PC-3 (cell line): ENCODE results near the gene ACOX1. TPM values are rescaled to one million over a fixed set of nuclear protein-coding genes. Genes with fewer than 3 reads are reported as not detected.

Experiments used
- ATAC-seq: fragments of 200-7000 bp; cut with Tn5 transposase; 2 replicates; pipeline ENCODE4 v1.9.1; 2020; ENCODE audit warnings: mild to moderate bottlenecking, moderate library complexity
- BruUV-seq: library from RNA; stranded (reverse); fragments of 400-500 nt; replicated peaks from 2 replicates; lab custom pipeline; 2021; lab: Mats Ljungman, UMichigan
- CTCF ChIA-PET: fragments of 300-600 bp; sonication (Branson Sonifier 250); formaldehyde crosslinking; loops from one replicate; lab custom pipeline; 2022; ENCODE audit warnings: antibody characterized with exemption; lab: Charles Lee
- POLR2A ChIA-PET: fragments of 300-600 bp; sonication (Branson Sonifier 250); formaldehyde crosslinking; loops from one replicate; lab custom pipeline; 2022; ENCODE audit warnings: antibody characterized with exemption; ENCODE audit not compliant: unreplicated experiment; lab: Charles Lee
- DNase-seq: peaks from one replicate; pipeline ENCODE4 v3.0.0-alpha.2; 2015
- H2AFZ ChIP-seq: fragments of 300-600 bp; sonication (generic); 2 replicates; pipeline ENCODE4 v1.6.0; 2016; ENCODE audit warnings: antibody characterized with exemption, low read length
- H3F3A ChIP-seq: fragments of 300-600 bp; sonication (generic); one replicate; pipeline ENCODE4 v1.6.0; 2017; ENCODE audit warnings: antibody characterized with exemption, low read length, control low read depth, mild to moderate bottlenecking; ENCODE audit not compliant: unreplicated experiment
- H3K27ac ChIP-seq: fragments of 300-600 bp; sonication (generic); 2 replicates; pipeline ENCODE4 v1.5.1; 2016; ENCODE audit warnings: mild to moderate bottlenecking, low read length
- H3K27me3 ChIP-seq: fragments of 300-600 bp; sonication (generic); 2 replicates; pipeline ENCODE4 v1.6.1; 2016; ENCODE audit warnings: low read length, mixed read lengths
- H3K36me3 ChIP-seq: fragments of 300-600 bp; sonication (generic); 2 replicates; pipeline ENCODE4 v1.6.1; 2016; ENCODE audit warnings: low read depth, mixed run types, low read length, mixed read lengths
- H3K4me1 ChIP-seq: fragments of 300-600 bp; sonication (generic); 2 replicates; pipeline ENCODE4 v1.5.1; 2016; ENCODE audit warnings: low read length; ENCODE audit not compliant: insufficient read depth
- H3K4me2 ChIP-seq: fragments of 300-600 bp; sonication (generic); 2 replicates; pipeline ENCODE4 v1.6.0; 2016; ENCODE audit warnings: low read length
- H3K4me3 ChIP-seq: fragments of 300-600 bp; sonication (generic); 2 replicates; pipeline ENCODE4 v1.5.1; 2016; ENCODE audit warnings: mild to moderate bottlenecking, low read length, mixed read lengths
- H3K79me2 ChIP-seq: fragments of 300-600 bp; sonication (generic); 2 replicates; pipeline ENCODE4 v1.6.1; 2017; ENCODE audit warnings: low read length, mixed read lengths
- H3K9ac ChIP-seq: fragments of 300-600 bp; sonication (generic); 2 replicates; pipeline ENCODE4 v1.6.0; 2016; ENCODE audit warnings: mild to moderate bottlenecking, low read length
- H3K9me2 ChIP-seq: fragments of 300-600 bp; sonication (generic); replicated peaks from 2 replicates; pipeline ENCODE4 v1.6.1; 2016; ENCODE audit warnings: mixed run types, low read length, mixed read lengths
- H3K9me3 ChIP-seq: fragments of 300-600 bp; sonication (generic); 2 replicates; pipeline ENCODE4 v1.6.1; 2016; ENCODE audit warnings: low read length, mixed read lengths
- H4K20me1 ChIP-seq: fragments of 300-600 bp; sonication (generic); 2 replicates; pipeline ENCODE4 v1.6.1; 2016; ENCODE audit warnings: low read length, mixed read lengths
- EZH2 ChIP-seq: fragments of 300-600 bp; sonication (generic); IDR thresholded peaks from one replicate; pipeline ENCODE4 v1.6.1; 2017; ENCODE audit warnings: antibody characterized with exemption, mild to moderate bottlenecking, low read length; ENCODE audit not compliant: unreplicated experiment
- EZH2phosphoT487 ChIP-seq: fragments of 300-600 bp; sonication (generic); IDR thresholded peaks from 2 replicates; pipeline ENCODE4 v1.6.1; 2018; ENCODE audit warnings: mild to moderate bottlenecking, antibody characterized with exemption, low read length, borderline replicate concordance
- intact Hi-C: fragments of 100-400 bp; cut with micrococcal nuclease; formaldehyde crosslinking; loops from 2 replicates; pipeline ENCODE4 v1.9.0; 2023
- total RNA-seq: library from RNA; depleted of rRNA; stranded (reverse); fragments of >200 nt; gene quantifications from 2 replicates; pipeline ENCODE4 v1.2.3, GENCODE V29; 2014
- TF ChIP-seq, protein P1 (sequence below): fragments of 300-600 bp; sonication (generic); conservative IDR thresholded peaks from 2 replicates; pipeline ENCODE4 v1.5.1; 2017; ENCODE audit warnings: antibody characterized with exemption, low read depth, mild to moderate bottlenecking, low read length

The ACOX1 gene
- total RNA-seq, 1 experiment from 2014 or later: 63.2 TPM

DNA sequence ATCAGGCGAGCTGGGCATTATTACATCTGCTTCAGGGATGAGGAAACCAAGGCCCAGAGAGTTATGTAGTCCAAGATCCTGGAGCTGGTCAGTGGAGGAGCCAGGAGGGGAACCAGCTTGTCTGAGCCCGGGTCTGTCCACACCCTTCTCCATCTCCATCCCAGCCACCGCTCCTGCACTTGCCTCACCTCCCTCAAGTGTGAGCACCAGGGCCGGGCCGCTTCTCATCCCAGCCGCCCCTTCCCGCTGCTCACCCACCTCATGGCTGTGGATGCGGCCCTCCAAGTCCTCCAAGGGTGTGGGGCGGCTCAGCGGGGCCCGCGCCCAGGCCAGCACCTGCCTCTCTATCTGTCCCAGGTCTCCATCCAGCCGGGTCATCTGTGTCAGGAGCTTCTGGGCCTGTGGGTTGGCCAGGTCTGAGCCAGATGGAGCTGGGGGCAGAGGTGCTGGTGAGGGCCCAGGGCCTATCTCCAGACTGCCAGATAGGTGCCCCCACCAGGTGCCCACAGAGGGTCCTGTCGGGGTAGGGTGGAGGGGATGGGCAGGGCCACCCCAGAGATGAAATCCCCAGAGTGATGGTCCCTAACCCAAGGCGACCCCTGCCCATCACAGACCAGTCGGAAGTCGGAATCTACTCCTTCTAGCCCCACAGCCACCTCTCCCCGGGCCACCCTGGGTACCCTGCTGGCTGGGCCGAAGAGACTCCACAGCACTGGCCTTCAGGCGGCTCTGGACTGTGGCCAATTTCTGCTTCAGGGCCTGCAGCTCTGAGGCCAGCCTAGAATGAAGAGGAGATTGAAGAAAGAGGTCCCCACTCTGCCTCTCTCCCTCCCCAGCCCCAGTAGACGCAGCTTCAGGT, 38.7 kb upstream of the ACOX1 start:
- no peaks in the 10 kb centered on the region for H4K20me1 ChIP-seq
- H3K4me3 ChIP-seq: no peak overlapping the region
- ChIA-PET POLR2A (no interaction called here), CTCF (no interaction called here)
- no peaks in the 10 kb centered on the region for H3K9me2 ChIP-seq
- no peak overlapping the region for H3K4me2 ChIP-seq
- BruUV-seq: no TSS peak
- intact Hi-C loops: no loop called here
- H3K27ac ChIP-seq: no peak overlapping the region
- H2AFZ ChIP-seq: no peak overlapping the region
- H3K79me2 ChIP-seq: no peaks in the 10 kb centered on the region
- H3F3A ChIP-seq: no peaks in the 10 kb centered on the region
- no peak overlapping the region for H3K9ac ChIP-seq
- H3K9me3 ChIP-seq: no peaks in the 10 kb centered on the region
- DNase-seq: no peak
- H3K27me3 ChIP-seq: no peaks in the 10 kb centered on the region
- H3K36me3 ChIP-seq: peaks cover 15% of the 10 kb centered on the region
- ATAC-seq: no peak
- TF ChIP-seq EZH2phosphoT487 (no peak), EZH2 (no peak)
- TF ChIP-seq, protein P1, sequence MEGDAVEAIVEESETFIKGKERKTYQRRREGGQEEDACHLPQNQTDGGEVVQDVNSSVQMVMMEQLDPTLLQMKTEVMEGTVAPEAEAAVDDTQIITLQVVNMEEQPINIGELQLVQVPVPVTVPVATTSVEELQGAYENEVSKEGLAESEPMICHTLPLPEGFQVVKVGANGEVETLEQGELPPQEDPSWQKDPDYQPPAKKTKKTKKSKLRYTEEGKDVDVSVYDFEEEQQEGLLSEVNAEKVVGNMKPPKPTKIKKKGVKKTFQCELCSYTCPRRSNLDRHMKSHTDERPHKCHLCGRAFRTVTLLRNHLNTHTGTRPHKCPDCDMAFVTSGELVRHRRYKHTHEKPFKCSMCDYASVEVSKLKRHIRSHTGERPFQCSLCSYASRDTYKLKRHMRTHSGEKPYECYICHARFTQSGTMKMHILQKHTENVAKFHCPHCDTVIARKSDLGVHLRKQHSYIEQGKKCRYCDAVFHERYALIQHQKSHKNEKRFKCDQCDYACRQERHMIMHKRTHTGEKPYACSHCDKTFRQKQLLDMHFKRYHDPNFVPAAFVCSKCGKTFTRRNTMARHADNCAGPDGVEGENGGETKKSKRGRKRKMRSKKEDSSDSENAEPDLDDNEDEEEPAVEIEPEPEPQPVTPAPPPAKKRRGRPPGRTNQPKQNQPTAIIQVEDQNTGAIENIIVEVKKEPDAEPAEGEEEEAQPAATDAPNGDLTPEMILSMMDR: no peak
- no peaks in the 10 kb centered on the region for H3K4me1 ChIP-seq

DNA sequence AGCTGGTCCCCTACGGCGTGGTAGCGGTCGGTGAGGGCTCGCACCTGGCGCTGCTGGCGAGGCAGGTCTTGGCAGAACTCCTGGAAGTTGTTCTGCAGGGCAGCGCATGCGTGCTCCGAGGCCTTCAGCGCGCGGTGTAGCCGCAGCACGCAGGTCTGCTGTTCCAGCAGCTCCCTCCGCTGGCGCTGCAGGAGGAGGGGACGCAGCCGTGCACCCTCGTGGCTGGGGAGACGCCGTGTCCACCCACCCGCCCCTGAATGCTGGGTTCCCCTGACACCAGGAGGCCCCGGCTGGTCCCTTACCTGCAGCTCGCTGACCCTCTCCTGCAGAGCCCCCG, 35.9 kb upstream of the ACOX1 start:
- H3K79me2 ChIP-seq: no peaks in the 10 kb centered on the region
- H3K9me3 ChIP-seq: no peaks in the 10 kb centered on the region
- intact Hi-C loops: loop anchor here (2.0 to 5.0 kb wide), 2 partner anchors 42 to 282 kb away; no protein-coding TSS in a partner anchor
- no peak overlapping the region for H3K4me2 ChIP-seq
- ChIA-PET CTCF (interaction anchor here (0.6 to 1.4 kb wide), 5 partner anchors 9 to 110 kb away, joined by 3 to 8 read pairs (median 5); no protein-coding TSS in a partner anchor), POLR2A (no interaction called here)
- no peak for TF ChIP-seq EZH2
- no peaks in the 10 kb centered on the region for H3K27me3 ChIP-seq
- no peaks in the 10 kb centered on the region for H3F3A ChIP-seq
- H3K27ac ChIP-seq: no peak overlapping the region
- no peak for DNase-seq
- H3K4me1 ChIP-seq: no peaks in the 10 kb centered on the region
- H3K36me3 ChIP-seq: peaks cover 28% of the 10 kb centered on the region
- no peak overlapping the region for H2AFZ ChIP-seq
- H3K9me2 ChIP-seq: no peaks in the 10 kb centered on the region
- no peak overlapping the region for H3K4me3 ChIP-seq
- no peak for ATAC-seq
- no peak overlapping the region for H3K9ac ChIP-seq
- BruUV-seq: no TSS peak
- H4K20me1 ChIP-seq: no peaks in the 10 kb centered on the region

DNA sequence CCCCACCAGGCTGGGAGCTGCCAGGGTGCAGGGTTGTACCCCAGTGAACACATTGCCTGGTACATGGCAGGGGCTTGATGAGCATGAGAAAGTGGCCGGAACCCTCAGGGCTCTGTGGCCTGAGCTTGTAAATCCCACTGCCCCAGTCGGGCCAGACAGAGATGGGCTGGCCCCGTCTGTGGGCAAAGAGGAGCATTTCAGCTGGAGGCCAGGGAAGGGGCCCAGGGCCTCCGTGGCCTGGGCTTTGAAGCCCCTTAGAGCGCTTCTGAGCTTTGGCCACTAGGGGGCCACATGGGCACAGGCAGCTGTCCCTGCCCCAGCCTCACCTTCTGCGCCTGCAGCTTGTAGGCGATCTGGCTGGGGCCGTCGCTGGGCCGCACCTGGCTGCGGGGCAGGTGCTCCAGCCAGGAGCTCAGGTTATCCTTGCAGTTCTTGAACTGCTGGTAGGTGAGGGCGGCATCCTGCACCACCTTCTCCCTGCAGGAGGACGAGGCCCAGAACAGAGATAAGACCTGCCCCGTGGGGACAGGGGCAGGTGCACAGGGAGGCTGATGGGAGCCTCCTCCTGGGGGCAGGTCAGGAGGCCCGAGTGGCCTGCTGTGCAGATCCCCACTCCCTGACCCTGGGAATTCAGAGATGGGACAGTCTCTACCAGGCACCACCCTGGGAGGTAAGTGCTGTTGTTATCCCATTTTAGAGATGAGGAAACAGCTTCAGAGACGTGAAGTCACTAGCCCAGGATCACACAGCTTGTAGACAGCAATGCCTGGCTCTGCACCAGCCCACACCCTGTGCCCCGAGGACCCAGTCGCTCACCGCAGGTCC, 35.3 kb upstream of the ACOX1 start:
- ChIA-PET CTCF (interaction anchor here (0.5 to 1.4 kb wide), 10 partner anchors 9 to 283 kb away, joined by 3 to 16 read pairs (median 4); no protein-coding TSS in a partner anchor), POLR2A (interaction anchor here (0.6 kb wide), 1 partner anchor 1596 kb away, joined by 5 read pairs; no protein-coding TSS in a partner anchor)
- Histone ChIP-seq H3K27me3 (no peaks in the 10 kb centered on the region), H3K27ac (no peak overlapping the region), H3K9ac (no peak overlapping the region), H3K9me3 (no peaks in the 10 kb centered on the region), H3K4me1 (no peaks in the 10 kb centered on the region), H3F3A (no peaks in the 10 kb centered on the region), H2AFZ (no peak overlapping the region), H4K20me1 (no peaks in the 10 kb centered on the region), H3K4me3 (no peak overlapping the region), H3K4me2 (no peak overlapping the region), H3K79me2 (no peaks in the 10 kb centered on the region), H3K36me3 (peaks cover 30% of the 10 kb centered on the region), H3K9me2 (no peaks in the 10 kb centered on the region)
- ATAC-seq (peak; percentile 95), DNase-seq (peak; percentile 79)
- intact Hi-C loops: loop anchor here (2.0 to 5.0 kb wide), 2 partner anchors 42 to 283 kb away; no protein-coding TSS in a partner anchor
- BruUV-seq: no TSS peak
- no peak for TF ChIP-seq EZH2
- TF ChIP-seq, protein P1: peak; percentile 98
- TF ChIP-seq EZH2phosphoT487: no peak
